Measurements from ENCODE around the gene IL6R. TPM values are rescaled to one million over a fixed set of nuclear protein-coding genes. Genes with fewer than 3 reads are reported as not detected.

Gene IL6R
- total RNA-seq: 3.6 and 3.7 TPM in 2 replicates

GRCh38 chr1:154404984-154405746 is at the start of gene IL6R:
IL6R (plus strand) TSS chr1:154405343; CDS start chr1:154405630, 287 bp downstream.

GRCh38 chr1:154502066-154502743 is 97.1 kb downstream of the IL6R start, which contains the start of the genes SHE and TDRD10:
SHE (minus strand) TSS chr1:154502412; CDS start chr1:154502026, 386 bp downstream.
TDRD10 (plus strand) TSS chr1:154502219; CDS start chr1:154506904, 4,685 bp downstream.

Other genes starting within 250 kb of the IL6R start
- gene TPM3, start 213.2 kb upstream of the IL6R start, total RNA-seq: 439 and 952 TPM in 2 replicates
- gene CFAP141, start 199.0 kb upstream of the IL6R start, total RNA-seq: not detected in 2 replicates
- gene UBAP2L, start 184.4 kb upstream of the IL6R start, total RNA-seq: 77.5 and 104 TPM in 2 replicates
- 110 and 154 TPM in 2 replicates for gene HAX1, start 132.7 kb upstream of the IL6R start, total RNA-seq
- gene AQP10, start 84.2 kb upstream of the IL6R start, total RNA-seq: not detected in 2 replicates
- gene ATP8B2, start 79.8 kb upstream of the IL6R start, total RNA-seq: 171 and 205 TPM in 2 replicates
- not detected in 2 replicates for gene TDRD10, start 96.9 kb downstream of the IL6R start, total RNA-seq
- gene SHE, start 97.1 kb downstream of the IL6R start, total RNA-seq: under 0.01 TPM in 1 of 2 replicates, not detected in the other
- 25.6 and 28.2 TPM in 2 replicates for gene UBE2Q1, start 153.3 kb downstream of the IL6R start, total RNA-seq
- under 0.01 TPM in 1 of 2 replicates, not detected in the other for gene CHRNB2, start 162.4 kb downstream of the IL6R start, total RNA-seq
- 103 and 143 TPM in 2 replicates for gene ADAR, start 202.8 kb downstream of the IL6R start, total RNA-seq

Measured in placental pericyte (primary cell).